GM19452 (cell line): ENCODE results near the gene ASCL3.
A peak's percentile ranks its signal among the peaks of the same experiment; 100 is the strongest.
"Not testable (repeated sequence)": the region's sequence is repeated elsewhere in the genome, so short reads cannot be mapped to it uniquely, and the experiment has no call there.

Source experiments
- ATAC-seq: cut with Tn5 transposase; IDR thresholded peaks from one replicate; pipeline ENCODE4 v1.9.1; 2021; ENCODE audit not compliant: unreplicated experiment

ASCL3 gene

DNA sequence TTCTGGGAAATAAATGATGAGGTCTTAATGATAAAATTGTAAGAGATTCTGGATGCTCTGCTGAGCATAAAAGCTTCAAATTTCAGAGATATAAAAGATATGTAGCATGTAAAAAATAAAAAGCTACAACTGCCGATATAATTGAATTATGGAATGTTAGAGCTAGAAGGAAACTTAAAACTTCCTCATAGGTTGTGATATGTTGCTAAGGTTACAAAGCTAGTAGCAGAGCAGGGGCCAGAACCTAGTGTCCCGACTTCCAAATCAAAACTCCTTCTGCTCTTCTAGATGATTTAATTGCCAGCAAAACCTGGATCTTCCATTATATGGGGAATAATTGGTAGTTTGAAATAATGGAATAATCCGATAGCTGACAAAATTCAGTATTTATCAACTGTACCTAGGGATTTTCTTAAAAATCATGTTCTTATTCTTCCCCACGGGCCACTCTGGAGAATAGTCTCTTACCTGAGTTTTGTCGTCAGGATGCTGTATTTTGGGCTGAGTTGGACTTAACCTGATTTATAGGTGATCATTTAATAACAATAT lies at the start of gene ASCL3:
ASCL3 (minus strand) TSS at position 499 of the 549 bp plus-strand sequence. CDS start 4,855 bp downstream, outside the sequence.
- ATAC-seq = no peak

DNA sequence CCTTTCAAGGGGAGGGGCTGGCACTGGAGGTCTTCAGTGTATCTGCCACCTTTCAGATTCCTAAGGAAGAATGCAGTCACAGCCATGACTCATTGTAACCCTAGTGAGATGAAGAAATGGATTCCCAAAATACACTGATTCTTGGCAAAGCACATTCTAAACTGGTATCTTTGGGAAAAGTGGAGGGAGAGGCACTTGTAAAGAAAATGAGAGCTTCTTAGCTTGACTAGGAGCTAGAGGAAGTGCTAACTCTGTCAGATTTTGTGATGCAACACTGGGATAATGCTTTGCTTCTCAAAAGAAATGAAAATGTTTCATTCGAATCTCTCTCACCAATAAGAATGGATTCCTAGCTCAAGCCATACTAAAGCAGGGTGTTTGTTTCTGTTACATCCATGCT lies 46.6 kb upstream of the ASCL3 start:
- no peak for ATAC-seq

DNA sequence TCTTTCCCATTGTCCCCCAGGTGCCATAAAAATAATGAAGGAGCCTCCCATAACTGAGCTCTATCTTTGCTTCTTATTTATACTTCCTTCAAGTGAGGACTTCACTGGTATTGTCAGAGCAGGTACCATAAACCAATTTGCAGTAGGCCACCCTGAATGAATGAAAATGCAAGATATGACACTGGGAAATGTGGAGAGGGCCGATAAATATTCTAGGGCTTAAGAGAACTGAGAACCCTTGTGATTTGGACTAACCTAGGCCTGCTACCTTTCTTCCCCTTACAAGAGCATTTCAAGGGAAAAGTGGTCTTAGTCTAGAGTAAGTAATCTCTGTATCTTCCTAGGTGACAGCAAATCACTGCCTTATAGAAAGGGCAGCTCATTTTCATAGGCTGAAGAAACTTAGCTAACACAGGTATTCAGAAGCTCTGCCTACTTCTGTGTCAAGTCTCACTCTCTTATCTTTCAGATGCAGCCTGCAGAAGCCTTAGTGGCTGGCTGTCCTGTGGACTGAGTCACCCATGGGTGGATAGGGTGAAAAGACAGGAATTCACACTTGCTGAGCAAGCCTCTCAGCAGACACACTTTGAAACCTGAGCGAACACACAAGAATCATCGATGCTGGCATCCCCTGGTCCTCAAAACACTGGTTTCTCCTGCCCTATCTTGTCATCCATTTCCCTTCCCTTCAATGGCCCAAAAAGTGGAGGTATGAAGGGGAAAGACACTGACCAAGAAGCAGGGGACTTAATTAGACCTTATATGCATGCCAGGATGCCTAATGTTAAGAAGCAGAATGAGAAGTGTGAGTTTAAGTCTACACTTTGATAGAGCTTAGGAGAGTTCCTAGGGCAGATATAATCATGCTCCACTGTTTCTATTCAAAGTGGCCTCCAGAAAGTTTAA lies 45.8 kb upstream of the ASCL3 start:
- no peak for ATAC-seq

DNA sequence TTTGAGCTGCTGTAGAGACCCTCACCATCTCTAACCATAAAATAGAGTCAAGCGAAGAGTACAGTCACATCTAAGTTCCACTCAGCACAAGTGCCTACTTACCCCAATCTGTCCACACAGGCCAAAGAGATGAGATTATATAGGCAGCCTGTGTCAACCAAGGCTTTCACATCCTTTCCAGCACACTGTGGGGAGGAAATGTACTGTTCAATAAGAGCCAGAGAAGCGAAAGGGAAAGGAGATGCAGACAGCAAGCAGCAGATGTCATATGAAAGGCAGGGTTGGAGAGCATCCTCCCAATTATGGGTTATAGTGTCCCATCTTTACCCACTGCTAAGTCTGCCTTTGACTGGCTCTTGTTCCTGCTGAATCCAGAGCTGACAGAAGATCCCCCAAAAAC lies 44.6 kb upstream of the ASCL3 start:
- no peak for ATAC-seq

- not testable (repeated sequence) for ATAC-seq
Observed at GRCh38 chr11:8986772-8987171, 44.0 kb upstream of the ASCL3 start.

- ATAC-seq = no peak
Observed at GRCh38 chr11:8985462-8985861, 42.6 kb upstream of the ASCL3 start.

- ATAC-seq = no peak
Observed at GRCh38 chr11:8983552-8983951, 40.7 kb upstream of the ASCL3 start.

- ATAC-seq = no peak
Observed at GRCh38 chr11:8980485-8980884, 37.7 kb upstream of the ASCL3 start.

- ATAC-seq = not testable (repeated sequence)
Observed at GRCh38 chr11:8979365-8979764, 36.5 kb upstream of the ASCL3 start.

DNA sequence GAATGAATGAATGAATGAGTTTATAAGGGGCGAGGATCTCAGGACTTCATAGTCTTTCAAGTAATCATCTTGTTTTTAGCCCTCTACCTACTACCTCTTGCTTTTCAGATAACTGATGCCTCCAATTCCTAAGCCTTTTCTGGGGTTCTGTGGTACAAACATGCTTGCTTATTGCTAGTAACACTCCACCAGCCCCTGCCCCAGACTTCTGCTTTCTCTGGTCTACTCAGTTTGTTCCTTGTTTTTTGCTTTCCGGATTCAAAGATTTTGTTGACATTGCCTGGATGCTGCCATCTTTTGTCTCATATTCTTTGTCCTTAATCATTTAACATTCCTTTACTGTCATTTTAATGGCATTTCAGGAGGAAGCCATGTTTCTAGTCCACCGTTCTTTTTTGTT lies 30.3 kb upstream of the ASCL3 start:
- no peak for ATAC-seq

- no peak for ATAC-seq
Observed at GRCh38 chr11:8971924-8972316, 29.1 kb upstream of the ASCL3 start.

- ATAC-seq = no peak
Observed at GRCh38 chr11:8971196-8971923, 28.5 kb upstream of the ASCL3 start.

- no peak for ATAC-seq
Observed at GRCh38 chr11:8967184-8967583, 24.4 kb upstream of the ASCL3 start.

DNA sequence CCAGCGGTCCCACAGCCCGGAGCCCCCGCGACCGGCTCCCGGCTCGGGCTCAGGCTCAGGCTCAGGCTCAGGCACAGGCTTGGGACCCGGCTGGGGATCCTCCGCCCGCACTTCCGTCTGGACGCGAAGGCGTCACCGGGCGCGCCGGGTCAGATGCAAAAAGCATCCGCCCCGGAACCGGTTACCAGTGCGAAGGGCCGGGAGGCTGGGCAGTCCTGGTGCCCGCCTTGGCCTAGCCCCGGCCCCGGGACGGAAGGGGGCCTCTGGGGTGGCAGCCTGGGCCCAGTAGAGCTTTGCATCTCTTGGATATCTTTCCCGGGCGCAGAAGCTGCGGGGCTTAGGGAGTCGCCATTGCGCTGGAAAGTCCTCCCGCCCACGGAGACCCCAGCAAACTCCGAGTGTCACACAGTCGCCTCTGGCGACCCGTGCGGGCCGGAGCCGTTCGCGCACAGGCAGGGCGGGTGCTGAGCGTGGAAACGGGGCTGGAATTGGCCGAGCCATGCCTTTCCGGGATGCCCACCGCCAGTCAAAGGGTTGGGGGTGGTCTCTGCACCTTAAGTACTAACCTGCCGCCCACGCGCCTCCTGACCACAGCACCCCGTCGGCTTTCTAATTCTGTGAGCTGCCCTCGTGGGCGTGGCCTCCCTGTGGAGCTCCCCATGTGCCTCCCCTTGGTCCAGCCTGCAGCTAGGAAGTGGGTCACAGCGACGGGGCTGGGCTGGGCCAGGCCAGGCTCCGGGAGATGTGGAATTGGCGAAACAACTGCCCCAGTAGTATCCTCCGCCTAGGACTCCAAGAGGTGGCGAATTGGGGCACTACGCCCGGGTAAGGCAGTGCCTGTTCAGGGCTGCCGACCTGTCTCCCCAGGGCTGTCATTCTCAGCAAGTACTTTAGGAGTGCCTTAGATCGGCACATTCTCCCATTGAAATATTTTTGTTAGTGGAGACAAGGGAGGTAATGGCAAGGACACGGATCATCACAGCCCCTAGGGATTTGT lies 21.8 kb upstream of the ASCL3 start, which contains the start of gene TMEM9B:
TMEM9B (minus strand) TSS at position 119 of the 997 bp plus-strand sequence. CDS start 129 bp downstream, outside the sequence.
- peak; percentile 79 for ATAC-seq

GRCh38 chr11:8963569-8964323 lies 20.9 kb upstream of the ASCL3 start:
- peak; percentile 64 for ATAC-seq

- ATAC-seq = no peak
Observed at GRCh38 chr11:8962841-8963240, 20.0 kb upstream of the ASCL3 start.

GRCh38 chr11:8961401-8961800 lies 18.6 kb upstream of the ASCL3 start:
- ATAC-seq = no peak

GRCh38 chr11:8959546-8960166 lies 16.8 kb upstream of the ASCL3 start:
- ATAC-seq = no peak

DNA sequence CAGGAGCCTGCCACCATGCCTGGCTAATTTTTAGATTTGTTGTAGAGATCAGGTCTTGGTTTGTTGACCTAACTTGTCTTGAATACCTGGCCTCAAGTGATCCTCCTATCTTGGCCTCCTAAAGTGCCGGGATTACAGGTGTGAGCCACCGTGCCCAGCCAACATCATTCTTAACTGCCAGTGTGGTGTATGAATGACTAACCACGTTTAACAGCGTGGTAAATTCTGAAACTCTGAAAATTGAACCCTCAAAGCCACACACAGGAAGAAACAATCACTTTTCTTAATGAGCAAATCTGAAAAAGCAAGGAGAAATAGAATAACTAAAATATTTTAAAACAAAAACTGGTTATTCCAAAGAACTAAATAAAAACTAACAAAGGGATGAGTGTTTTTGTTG lies 14.0 kb upstream of the ASCL3 start:
- no peak for ATAC-seq
